Fibroblast of skin of right quadriceps (primary cell): ENCODE measurements around the gene PGS1.

Source experiments
- DNase-seq: peaks from one replicate; pipeline ENCODE4 v3.0.0-alpha.2; 2013

PGS1 gene

DNA sequence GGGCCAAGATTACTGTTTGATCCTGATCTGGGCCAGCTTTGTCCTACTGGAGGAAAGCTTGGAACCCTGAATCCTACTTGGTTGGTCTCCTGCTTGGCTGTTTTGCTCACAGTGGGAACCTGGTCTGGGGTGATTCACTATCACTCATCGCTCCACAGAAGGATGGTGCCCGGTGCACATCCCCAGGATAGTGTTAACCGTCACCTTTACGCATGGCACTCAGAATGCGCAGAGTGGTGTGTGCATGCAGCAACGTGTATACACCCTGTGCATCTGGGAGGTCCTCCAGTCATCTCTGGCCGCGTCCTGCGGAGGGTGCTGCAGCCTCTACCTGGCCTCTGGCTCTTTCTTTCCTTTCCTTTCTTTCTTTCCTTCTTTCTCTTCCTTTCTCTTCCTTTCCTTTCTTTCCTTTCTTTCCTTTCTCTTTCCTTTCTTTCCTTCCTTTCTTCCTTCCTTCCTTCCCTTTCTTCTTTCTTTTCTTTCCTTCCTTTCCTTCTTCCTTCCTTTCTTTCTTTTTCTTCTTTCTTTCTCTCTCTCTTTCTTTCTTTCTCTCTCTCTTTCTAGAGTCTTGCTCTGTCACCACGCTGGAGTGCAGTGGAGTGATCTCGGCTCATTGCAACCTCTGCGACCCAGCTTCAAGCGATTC, 31.7 kb upstream of the PGS1 start:
- DNase-seq = no peak

DNA sequence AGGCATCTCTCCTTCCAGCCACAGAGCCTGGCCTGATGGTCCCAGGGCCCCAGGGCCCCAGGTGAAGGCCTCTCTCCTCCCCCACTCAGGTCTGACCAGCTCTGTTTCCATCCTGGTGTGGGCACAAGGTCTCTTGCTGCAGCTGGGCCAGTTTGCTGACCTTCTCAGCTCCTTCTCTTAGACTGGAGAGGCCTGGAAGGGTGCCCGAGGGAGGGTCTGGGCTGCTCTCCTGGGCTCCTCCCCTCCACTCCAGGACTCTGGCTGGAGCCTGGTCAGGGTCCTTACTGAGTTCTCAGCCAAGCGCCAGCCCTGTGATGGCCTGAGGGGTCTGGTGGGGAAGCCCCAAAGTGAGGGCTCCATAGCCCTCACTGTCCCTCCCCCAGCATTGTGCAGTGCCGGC, 31.0 kb upstream of the PGS1 start:
- no peak for DNase-seq

DNA sequence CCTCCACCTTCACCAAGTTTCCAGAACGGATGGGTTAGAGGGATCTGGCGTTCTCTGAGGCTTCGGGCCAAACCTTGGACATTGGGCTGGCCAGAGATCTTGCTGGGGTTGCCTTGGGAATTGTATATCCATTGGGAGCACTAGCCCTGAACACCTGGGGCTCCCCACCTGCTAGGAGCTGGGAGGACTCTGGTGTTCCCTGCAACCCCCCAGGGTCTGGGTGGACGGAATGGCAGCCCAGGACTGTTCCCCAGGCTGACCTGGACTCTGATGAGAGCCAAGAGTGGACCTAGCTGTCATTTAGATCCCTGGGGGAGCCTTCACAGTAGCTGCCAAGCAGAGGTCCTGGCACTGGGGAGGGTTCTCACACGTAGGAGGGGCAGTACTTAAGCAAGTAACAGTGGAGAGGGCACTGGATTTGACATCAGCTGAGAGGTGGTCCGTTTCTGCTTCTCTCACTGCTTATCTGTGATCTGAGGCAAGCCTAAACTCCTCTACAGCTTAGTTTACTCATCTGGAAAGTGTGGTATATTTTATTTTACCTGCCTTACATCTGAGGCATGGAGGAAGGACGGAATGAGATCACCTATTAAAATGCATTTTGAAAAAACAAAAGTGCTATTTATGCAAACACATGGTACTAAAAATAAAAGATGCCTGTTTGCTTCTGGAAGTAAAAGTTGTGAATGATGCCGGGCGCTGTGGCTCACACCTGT, 30.2 kb upstream of the PGS1 start:
- DNase-seq = no peak

DNA sequence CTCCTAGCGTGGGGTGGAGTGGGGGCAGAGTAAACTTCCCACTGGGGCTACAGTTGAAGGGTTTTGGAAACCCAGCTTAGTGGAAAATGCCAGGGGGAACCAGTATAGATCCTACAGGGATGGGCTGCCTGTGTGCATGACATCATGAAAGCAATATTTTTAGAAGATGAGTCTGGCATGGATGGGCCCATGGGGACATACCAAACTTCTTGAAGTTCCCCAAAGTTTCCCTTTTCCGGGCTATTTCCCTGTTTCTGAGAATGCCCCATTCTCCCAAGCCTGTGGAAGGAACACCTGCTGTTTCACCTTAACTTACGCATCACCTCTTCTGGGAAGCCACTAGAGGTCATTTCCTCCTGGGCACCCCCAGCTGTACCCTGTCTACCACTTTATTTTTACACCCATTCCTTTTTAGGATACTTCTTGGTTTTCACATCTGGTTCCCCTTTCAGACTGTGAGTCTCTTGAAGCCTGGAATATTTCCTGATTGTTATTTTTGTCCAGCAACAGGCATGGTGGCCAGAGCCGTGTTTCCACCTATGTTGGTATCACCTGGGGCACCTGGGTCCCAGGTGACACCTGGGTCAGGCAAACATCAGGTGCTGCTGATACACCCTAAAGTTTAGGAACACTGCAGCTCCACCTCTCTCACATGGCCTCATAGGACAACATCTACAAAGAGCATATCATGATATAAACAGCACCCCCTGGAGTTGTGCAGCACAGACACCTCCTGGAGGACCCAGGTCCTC, 28.4 kb upstream of the PGS1 start:
- no peak for DNase-seq

DNA sequence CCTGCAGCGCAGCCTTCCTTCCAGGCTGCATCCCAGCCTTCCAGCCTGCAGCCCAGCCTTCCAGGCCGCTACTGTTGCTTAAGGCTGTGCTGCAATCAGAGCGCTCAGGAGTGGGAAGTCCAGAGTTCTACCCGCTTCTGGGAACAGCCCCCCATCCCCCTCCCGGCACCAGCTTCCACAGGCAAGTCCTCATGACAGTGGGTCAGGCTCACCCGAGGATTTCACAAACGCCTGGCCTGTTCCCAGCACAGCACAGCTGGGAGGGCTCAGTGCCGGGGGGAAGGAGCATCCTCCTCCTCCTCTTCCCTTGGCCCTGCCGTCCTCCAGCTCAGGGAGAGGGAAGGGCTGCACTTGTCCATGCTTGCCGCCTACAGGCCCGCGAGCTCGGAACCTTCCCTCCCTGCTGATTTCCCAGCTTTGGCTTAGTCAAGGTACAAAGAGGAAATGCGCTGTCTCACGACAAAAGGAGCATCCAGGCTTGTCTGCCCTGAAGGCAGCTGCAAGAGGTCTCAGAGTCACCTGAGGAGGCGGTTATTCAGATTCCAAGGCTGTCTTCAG, 26.9 kb upstream of the PGS1 start:
- peak; percentile 97 for DNase-seq

DNA sequence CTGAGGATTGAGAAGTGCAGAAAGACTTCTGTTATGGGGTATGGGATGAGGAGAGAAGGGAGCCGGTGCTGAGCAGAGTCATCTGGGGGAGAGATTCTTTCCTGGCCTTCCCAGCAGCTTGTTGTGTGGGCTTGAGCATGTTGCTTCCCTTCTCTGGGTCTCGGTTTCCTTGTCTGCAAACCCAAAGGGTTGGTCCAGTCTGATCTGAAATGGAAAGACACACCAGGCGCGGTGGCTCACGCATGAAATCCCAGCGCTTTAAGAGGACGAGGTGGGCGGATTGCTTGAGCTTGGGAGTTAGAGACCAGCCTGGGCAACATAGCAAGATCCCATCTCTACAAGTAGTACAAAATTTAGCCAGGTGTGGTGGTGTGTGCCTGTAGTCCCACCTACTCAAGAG, 24.6 kb upstream of the PGS1 start:
- DNase-seq = no peak

DNA sequence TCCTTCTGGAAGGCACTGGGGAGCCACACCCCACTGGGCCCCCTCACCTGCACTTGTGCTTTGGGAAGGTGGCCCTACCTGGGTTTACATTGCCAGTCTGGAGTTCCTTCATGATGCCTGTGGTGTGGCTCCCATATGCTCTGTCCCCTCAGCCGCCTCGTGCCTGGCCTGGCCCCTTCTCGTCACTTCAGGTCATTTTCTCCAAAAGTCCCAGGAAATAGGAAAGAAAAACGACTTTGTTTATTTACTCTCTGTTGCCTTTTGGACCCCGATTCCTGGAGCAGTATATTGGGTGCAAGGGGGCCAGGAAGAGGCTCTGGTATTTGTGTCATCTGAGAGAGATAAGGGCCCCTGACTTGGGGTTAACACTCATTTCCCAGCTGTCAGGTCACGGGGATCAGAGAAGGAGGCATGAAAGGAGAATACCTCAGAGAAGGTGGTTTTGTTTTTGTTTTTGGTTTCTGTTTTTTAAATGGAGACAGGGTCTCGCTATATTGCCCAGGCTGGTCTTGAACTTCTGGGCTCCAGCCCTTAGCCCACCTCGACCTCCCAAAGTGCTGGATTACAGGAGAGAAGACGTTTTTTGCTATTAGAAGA, 23.3 kb upstream of the PGS1 start:
- no peak for DNase-seq

DNA sequence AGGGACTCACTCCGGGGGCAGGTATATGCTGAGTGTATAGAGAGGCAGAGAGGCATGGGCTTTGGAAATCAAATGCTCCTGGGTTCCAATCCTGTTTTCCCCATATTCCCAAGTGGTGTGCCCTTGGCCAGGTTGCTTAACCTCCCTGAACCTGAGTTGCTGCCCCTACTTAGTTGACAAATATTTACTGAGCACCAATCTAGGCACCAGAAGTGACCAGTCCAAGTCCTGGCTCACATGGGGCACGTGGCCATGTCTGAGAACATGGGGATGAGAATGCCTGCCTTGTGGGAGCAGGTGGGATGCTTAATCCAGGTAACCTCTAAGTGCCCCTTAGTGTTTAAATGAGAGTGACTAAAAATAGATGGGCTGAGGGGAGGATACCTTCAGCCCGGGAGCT, 22.7 kb upstream of the PGS1 start:
- no peak for DNase-seq

DNA sequence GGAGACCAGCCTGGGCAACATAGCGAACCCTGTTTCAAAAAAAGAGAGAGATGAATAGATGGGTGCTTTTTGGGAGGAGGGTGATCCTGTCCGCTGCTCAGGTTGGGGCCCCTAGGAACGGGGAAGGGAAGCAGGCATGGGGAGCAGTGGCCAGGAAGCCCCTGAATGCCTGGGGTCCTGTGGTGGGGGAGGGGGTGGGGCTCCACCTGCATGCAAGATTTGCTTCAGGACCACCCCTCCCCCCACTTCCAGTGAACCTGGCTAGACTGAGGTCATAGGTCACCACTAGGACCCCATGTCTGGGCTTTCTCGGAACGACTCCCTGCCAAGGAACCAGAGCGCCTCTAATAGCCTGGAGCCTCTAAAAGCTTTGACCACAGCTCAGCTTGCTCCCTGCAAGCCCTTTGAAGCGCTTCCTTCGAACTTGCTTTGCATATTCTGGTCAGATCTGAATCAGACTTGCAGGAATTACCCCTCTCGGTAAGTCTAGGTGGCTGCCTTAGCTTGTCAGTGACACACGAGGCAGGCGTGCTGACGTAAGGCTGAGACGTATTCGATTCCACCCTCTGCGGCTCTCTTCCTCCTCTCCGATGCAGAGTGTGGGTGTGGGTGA, 22.2 kb upstream of the PGS1 start:
- DNase-seq = peak; percentile 91

DNA sequence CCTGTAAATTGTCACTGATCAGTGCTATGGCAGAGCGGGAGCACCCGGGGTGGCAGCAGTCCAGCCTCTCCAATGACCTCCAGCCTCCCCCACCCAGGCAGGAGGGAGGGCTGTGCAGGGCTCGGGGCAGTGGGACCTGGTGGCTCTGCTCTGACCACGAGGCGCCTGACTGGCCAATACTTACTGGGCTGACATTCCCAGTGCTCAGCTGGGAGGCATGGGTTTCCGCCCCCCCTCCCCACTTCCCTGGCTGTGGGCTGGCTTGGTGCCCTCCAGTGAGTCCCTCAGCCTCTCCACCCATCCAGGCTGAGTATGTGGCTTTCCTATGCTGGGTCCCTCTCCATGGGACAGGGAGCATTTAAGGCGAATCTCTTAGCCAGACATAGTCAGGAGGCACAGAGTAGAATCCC, 21.3 kb upstream of the PGS1 start:
- peak; percentile 50 for DNase-seq

DNA sequence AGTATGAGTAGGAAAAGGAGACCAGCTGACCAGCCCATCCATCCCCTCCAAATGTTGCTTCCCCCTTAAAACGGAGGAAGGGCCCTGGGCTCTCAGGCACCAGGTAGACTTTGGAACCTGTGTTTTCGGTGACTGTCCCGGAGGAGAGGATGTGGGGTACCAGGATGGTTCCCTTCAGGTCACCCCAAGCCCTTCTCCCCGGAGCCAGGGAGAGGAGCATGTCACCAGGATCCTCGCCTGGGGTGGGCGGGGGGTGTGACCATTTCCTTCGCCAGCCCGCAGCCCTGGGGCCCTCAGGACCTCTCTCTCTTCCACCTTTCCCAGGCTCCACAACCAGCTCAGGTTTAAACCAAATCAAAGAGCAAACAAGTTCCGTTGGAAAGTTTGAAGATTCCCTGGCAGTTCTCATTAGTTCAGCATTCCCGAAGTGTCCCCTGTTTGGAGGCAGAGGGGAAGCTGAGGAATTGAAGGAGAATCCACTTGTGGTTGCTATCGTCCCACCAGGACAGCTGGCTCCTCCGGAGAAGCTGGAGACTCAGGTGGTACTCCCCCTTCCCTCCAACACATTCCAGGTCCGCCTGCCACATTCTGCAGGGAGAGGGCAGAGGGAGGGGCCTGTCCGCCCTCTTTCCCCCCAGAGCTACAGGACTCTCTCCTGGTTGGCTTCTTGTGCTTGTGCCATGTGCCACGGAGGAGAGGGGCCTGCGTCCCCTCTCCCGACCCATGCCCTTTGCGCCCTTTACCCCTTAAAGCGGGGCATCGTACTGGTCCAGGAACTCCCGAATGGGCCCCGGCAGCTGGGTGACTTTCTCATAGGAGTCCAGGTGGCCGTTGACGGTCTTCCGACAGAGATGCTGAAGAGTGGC, 20.5 kb upstream of the PGS1 start:
- no peak for DNase-seq

DNA sequence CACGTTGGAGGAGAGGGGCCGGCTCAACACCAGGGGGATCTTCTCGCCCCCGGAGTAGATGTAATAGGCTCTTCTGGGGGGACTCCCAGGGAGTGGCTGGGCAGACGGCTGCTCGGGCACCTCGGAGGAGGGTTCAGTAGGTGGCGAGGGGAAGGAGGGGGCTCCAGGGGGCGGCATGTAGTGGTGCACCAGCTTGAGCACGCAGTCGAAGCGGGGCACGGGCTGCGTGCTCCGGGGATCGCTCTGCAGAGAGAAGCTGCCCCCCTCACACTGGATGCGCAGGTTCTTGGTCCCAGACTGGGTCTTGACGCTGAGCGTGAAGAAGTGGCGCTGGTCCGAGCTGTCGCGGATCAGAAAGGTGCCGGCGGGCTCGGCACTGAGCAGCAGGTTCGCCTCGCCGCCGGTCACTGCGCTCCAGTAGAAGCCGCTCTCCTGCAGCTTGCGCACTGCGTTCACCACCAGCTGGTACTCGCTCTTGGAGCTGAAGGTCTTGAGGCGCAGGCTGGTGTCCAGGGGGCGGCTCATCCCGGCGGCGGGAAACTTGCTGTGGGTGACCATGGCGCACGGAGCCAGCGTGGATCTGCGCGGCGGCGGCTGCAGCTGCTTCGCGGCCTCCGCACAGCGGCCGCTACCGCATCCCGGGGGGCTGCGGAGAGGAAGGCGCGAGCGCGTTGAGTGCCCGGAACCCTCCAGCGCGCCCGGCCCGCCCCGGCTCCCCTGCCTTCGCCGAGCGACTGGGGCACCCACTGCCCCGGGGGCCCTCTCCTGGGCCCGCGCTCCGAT, 19.7 kb upstream of the PGS1 start:
- DNase-seq = no peak

DNA sequence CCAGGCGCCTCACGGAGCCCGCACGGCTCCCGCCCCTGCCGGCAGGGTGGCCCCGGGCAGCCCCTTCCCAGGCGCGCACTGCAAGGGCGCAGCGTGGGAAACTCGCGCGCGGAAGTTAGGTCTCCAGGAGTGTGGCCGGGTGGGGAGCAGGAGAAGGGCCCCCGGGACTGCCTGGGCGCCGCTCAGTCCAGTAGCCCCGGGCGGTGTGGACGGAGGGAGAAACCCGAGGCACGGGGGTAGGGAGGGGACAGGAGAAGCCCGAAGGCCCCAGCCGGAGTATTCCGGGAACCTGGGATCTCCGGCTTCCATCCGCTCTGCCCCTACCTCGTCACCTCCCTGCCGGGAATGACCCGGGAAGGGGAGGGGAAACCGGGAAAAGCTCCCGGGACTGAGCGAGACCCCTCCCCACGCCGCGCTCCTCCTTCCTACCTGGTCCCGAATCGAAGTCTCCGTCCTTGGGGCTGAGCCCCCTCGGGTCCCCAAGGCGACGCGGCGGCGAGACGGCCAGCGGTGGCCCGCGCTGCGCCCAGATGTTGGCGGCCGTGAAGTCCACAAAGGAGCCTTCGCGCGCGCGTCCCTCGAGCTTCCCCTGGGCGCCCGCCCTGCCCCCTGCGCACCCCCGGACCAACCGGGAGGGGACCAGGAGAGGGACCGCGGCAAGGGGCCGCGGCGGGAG, 19.0 kb upstream of the PGS1 start:
- no peak for DNase-seq

DNA sequence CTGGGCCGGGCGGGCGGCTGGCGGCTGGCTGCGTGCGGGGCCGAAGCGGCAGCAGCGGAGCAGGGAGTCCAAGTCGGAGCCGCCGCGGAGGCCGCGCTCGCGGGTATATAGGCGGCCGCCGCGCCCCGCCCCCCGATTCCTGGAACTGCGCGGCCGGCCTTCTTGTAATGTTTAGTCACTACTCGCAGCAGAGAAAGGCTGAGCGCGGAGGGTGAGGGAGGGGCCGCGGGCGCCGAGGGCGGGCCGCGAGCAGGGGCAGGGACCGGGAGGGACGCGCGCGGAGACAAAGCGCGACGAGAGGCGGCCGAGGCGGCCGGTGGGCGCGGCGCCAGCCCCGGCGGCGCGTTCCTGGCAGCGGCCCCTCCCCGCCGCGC, 18.5 kb upstream of the PGS1 start, which contains the start of gene SOCS3:
Gene SOCS3 (minus strand): TSS at position 81 of the 374 bp plus-strand sequence. CDS start 982 bp downstream, outside the sequence.
- peak; percentile 99 for DNase-seq

DNA sequence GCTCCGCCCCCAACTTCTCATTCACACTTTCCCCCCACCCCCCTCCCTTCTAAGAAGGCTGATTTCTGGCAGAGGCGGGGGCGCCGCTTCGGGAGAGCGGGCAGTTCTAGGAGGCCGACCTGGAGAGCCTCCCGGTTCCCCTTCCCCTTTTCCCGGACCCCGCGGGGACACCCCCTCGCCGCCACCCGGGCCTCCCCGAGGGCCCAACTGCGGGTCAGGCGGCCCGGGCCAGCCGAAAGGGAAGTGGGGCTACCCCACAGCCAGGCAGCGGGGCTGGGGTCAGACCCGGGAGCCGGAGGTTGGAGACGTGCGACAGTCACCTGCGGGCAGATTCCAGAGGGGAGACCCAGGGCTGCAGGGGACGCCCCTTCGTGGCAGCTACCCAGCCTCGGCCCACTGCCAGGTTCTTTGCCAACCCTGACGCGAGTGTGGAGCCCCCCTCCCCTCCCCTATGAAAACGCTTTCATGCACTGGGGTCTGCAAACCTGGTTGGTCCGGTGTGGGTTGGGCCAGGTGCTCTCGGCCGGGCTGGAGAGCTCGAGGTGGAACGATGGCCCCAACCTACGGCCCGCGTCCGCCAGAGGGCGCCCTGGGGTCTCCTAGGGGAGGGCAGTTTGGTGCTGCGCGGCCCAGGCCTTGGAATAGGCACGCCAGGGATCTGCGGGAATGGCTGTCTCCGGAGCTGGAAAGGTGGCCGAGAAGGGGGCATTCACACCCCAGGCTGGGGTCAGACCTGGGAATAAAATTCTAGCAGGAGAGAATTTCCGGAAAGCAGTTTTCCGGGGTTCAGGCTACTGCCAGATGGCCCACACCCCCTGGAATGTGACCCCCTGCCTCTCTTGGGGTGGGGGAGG, 17.9 kb upstream of the PGS1 start:
- peak; percentile 81 for DNase-seq

DNA sequence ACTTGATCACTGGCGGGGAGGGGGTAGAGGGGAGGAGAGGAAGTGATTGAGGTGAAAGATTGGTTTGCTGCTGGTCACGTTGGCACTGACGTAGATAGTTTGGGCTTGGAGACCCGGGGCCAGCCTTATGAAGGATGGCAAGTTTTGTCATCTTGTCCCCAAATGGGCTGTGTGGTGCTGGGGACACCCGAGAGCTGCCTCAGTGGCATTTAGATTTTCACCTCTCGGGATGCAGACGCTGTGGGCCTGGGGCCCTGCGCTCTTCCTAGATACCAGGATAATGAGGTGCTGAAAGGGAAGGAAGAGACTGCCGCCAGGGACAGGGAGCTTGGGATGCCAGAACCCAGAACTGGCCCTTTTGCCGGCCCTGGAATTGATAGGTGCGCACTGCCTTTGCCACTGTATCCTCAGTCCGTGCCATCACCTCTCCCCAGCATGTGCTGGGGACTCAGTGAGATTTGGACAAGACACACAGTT, 17.2 kb upstream of the PGS1 start:
- no peak for DNase-seq

DNA sequence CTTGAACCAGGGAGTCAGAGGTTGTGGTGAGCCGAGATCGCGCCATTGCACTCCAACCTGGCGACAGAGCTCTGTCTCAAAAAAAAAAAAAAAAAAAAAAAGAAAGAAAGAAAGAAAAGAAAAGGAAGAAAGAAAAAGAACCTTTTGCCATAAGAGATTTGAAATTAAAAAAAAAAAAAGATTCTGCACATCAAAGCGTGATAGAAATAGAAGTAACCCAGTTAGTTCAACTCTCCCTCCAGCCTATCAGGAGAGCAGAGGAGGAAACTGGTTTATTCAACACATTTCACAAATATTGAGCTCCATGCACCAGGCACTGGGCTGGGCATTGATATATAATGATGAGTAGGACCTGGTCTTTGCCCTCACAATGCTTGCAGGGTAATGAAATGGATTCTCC, 16.2 kb upstream of the PGS1 start:
- no peak for DNase-seq

DNA sequence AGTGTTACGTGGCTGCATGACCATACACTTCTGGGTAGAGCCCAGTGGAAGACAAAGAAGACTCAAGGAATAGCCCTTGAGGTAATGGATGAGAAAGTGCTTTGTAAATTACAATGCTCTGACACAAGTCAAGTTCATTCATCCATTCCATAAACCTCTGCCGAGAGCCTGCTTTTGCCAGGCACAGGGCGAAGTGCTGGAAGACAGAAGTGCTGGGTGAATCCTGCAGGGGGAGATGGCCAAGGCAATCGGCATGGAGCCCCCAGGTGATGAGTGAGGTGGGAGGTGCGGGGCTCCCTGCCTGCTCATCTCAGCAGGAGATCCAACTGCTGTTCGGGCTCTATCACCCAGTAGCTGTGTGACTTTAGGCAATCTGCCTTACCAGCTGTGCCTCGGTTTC, 15.8 kb upstream of the PGS1 start:
- no peak for DNase-seq
